GM10847 (cell line): ENCODE results near the gene THOC1.

ENCODE experiments used
- POLR2A ChIP-seq: IDR thresholded peaks from 2 replicates; pipeline ENCODE4 v1.6.1; 2011; ENCODE audit not compliant: insufficient read length; ENCODE audit errors: extremely low read depth

Gene THOC1, protein sequence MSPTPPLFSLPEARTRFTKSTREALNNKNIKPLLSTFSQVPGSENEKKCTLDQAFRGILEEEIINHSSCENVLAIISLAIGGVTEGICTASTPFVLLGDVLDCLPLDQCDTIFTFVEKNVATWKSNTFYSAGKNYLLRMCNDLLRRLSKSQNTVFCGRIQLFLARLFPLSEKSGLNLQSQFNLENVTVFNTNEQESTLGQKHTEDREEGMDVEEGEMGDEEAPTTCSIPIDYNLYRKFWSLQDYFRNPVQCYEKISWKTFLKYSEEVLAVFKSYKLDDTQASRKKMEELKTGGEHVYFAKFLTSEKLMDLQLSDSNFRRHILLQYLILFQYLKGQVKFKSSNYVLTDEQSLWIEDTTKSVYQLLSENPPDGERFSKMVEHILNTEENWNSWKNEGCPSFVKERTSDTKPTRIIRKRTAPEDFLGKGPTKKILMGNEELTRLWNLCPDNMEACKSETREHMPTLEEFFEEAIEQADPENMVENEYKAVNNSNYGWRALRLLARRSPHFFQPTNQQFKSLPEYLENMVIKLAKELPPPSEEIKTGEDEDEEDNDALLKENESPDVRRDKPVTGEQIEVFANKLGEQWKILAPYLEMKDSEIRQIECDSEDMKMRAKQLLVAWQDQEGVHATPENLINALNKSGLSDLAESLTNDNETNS

DNA sequence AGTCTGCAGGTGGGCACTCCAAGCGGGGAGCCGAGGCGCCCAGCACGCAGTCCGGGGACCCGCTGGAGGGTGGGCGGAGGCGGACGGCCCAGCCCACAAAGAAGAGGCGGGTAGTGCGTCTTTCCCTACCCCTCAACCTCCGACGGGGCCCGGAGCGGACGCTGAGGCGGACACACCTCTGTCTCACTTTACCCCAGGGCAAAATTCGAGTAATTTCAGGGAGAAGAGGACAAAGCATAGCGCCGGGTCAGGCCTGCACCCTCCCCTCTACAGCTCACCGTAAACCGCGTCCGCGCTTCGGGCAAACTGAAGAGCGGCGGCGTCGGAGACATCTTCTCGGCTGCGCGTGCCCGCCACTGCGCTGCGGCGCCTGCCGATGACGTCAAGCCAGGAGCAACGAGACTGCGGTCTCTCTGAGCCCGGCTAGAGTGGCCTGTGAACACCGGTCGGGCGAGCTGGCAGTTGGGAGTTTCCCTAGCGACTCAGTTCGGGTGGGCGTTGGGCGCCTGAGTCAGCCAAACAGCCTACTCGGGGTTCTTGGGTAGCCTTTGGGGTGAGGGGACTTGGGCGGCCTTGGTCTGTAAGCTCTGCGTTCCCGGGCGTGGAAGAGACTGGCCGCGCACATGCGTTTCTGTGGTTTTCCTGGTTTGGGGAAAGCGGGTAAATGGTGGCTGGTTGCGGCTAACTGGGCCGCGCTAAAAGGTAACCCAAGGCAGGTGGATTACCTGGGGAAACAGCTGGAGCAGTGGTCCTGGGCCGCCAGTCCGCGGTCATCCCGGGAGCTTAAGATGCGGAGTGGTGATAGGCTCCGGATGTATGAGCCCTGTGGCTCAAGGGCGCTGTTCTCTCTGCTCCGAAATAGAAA, at the start of gene THOC1:
TSS of gene THOC1 (minus strand) at position 360 of the 865 bp plus-strand sequence. CDS start at position 332, 28 bp downstream.
- peak; percentile 92 for TF ChIP-seq POLR2A

DNA sequence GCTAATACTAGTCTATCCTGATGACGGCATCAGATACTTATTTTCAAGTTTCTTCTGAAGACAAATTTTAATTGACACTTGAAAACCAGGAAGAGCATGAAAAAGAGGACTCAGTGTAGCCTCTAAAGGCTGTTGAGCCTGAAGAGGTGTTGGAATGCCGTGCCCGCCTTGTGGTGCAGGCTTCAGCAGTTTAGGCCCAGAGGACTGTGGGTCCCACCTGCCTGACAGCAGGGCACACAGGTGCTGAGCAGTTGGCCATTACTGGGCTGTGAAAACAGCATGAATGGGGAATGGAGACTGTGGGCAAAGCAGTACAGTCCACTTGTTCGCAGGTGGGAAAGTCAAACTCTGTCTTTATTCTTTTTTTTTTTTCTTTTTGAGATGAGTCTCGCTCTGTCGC, 49.8 kb upstream of the THOC1 start:
- no peak for TF ChIP-seq POLR2A

DNA sequence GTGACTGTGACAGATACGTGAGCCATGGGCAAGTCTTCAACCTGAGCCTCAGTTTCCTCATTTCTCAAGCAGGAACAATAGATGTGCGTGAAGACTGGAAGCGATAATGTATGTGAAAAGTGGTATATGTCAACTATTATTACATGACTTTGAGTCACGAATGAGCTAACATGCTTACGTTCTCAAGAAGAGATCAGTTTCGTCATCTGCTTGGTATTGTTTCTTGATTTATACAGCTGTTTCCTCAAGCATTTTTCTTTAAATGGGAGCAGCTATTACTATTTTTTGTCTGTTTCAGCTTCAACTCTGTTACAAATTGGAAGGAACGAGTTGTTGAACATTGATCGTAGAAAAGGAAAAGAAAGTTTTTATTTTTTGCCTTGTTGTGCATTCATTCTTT, 48.5 kb upstream of the THOC1 start:
- no peak for TF ChIP-seq POLR2A

DNA sequence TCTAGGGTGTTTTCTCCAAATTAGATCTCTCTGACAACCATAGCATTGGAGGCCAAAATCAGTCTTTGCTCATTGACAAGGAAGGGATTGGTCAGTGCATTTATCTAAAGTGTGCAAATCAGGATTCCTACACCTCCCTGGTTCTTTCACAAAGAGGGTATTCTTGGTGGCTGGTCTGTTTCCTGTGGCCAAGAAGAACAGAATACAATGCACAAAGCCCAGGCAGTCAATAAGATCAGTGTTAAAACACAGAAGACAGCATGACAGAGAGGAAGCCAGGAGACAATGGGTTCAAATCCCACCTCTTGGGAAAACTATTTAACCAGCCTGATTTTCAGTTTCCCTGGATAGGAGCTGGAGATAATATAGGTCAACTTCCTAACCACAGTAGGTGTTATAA, 46.1 kb upstream of the THOC1 start:
- no peak for TF ChIP-seq POLR2A

DNA sequence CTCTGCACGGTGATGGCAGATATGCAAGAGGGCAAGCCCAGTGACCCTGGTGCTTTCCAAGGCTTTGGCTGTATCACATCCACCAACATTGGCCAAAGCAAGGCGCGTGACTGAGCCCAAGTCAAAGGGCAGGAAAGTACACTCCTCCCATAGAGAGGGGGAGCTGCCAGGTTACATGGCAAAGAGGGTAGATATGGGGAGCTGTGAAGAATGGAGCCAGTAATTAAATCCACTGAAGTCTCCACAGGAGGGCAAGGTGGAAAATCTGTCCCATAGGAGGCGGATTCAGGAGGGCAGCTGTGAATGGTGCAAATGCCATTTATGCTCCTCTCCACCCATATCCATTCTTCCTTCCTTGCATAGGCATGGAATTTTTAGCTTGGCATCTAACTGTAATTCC, 44.6 kb upstream of the THOC1 start:
- TF ChIP-seq POLR2A: no peak

DNA sequence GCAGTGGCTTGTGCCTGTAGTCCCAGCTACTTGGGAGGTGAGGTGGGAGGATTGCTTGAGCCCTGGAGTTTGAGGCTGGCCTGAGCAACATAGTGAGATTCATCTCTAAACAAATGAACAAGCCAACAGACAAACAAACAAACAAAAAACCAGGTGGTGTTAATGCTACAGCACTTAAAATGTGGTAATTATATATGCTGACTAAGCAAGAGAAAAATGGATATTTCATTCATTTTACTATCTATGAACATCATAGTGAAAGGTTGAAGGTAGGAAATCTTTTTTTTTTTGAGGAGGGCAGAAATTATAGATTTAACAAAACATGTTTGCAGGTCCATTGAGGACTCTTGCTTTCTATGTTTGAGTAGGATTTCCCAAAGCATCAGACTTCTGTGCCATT, 42.2 kb upstream of the THOC1 start:
- TF ChIP-seq POLR2A: no peak

DNA sequence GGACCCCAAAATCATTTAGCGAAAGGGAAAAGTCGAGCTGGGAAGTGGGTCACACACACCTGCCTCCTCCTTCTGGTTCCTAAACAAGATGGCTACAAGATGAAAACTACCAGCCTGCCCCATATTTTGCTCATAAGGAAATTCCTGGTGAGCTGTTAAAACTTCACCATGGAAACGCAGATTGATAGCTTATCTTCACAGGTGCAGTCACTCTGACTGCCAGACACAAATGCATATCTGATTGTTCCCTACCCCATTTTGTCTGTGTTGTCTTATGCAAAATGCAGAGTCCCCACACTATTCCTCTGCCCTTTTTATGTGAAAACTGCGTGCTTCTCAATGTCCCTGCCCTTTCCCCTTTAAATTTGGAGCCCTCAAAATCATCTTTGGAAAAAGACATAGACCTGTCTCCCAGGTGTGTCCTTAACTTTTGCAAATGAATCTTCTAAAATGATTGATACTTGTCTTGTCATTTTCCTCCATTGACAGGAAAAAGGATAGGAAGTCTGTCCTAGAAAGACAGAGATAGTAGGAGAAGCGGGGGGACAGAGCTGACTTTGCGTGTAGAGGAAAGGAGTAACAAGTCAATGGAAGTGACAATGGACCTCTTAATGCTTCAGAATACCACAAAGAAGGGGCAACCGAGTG, 38.9 kb upstream of the THOC1 start:
- no peak for TF ChIP-seq POLR2A

DNA sequence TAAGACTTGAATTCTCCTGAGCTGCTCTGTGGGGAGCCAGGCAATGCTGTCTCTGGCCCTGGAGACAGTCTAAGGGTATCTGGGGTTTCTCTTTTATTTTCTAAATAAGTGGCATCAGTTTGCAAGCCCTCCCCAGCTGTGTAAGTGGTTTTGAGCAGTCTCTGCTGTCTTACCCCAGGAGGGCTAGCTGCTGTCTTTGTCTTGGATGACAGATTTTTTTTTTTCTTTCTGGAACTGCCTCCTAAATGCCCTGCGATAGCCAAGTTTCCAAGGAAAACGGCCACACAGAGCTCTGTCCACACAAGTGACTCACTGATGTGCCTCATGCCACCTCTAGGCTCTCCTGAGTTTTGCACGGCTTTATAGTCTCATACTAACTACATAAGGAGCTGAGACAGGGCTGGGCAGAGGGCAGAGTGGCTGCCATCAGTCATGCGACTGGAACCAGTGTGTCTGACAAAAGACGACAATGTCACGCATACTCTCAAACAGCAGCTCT, 37.2 kb upstream of the THOC1 start:
- no peak for TF ChIP-seq POLR2A

DNA sequence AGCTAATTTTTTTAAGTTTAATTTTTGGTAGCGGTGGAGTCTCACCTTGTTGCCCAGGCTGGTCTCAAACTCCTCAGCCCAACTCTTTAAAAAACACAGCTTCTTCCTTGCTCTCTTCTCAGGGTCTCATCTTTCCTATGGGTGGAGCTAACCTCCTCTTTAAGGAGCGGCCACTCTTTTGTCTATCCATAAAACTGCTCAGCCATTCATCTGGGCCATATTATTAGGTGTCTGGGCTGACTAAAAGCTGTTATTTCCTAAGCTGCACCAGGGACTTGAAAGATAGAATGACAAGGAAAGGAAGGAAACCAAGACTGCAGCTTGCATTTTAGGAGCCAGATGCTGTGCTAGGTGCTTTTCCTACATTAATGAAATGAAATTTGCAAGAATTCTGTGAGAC, 35.8 kb upstream of the THOC1 start:
- TF ChIP-seq POLR2A: no peak

DNA sequence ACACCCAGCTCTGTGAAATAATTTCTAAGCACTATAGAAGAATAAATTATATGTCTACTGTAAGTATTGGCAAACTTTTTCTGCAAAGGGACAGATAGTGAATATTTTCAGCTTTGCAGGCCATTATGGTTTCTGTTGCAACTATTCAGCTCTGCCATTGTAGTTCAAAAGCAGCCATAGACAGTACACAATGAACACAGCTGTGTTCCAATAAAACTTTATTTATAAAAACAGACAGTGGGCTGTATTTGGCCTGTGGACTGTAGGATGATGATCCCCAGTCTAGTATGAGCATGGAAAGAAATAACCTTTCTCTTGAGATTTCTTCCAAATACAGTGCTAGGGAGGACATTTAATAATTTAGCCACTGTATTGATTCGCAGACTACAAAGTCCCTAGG, 35.2 kb upstream of the THOC1 start:
- no peak for TF ChIP-seq POLR2A

DNA sequence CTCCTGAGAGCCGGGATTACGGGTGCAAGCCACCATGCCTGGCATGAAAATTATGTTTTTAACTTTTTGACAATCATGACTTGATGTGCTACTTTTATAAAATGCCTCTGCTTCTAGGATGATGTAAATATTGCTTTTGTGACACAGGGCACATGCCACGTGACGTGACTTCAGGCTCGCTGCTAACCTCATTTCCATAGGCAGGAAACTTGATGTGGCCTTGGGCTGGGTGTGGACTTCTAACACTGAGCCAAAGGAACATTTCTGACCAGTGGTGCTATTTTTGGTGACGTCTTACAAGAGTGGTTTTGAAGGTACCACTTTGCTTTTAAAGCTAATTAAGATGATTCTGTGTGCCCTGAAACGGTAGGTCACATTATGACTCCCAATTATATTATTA, 34.2 kb upstream of the THOC1 start:
- no peak for TF ChIP-seq POLR2A

DNA sequence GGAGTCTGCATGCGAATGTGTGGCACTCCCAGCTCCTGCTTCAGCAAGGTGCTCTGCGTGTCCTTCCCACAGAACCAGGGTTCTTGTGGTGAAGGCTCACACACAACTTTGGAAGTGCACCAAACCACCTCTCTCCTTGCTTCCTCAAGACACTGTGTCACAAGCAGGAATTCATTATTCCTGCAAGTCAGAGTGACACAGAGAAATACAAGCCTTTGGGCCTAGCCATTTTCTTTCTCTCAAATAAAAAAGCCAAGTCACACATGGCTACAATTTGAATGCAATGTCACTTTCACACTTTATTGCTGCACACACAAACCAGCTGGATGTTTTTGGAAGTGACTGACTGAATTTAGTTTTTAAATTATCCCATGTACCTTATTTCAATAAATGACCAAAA, 30.1 kb upstream of the THOC1 start:
- TF ChIP-seq POLR2A: no peak

DNA sequence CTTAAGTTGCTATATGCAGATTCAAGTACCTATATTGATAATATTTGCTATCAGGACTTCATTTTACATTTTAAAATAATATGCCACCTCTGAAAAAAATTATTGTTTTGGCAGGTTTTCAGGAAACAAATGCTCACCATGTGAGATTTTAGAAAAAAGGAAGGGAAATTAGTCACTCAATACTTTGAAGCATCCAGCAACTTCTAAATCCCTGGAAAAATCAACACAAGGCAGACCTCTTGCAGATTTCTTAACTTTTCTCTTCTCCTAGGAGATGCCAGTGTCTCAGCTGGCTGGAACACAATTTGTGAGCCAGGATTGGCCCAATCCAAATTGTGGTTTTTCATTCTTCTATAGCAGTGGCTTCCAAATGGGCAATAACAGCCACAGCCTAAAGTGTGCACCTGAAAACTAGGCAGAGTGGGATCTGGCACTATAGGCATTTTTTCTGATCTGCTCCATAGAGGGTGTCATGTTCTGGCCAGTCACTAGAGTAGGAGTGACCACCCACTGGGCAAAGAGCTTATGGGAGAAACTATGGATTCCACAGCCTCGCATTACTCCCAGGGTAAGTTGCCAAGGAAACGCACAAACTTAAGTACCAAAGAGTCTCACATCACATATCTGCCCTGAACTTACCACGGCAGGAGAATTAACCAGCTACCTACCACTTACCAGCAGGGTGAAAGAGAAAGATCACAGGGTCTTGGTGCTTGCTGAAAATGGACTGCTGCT, 28.1 kb upstream of the THOC1 start:
- no peak for TF ChIP-seq POLR2A

DNA sequence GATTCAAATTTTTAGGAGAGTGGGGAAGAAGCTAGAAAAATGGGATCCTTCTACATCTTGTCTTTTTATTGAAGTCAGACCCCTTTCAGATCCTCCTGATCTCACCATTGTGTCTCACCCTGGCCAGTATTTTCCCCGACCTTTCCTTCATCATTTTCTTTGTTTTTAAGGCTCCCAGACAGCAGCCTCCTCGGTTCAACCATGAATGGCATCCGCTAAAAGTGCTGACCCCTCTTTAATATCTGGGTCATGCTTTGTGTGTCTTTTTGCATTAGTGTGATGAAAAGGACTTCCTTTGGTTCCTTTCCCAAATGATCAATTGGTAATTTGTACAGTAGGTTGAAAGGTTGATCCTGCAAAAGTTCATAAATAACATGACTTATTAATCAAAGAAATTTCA, 26.7 kb upstream of the THOC1 start:
- TF ChIP-seq POLR2A: no peak
